NCI-H2029 (cell line): ENCODE results near the gene ZCCHC14.
"Not testable (repeated sequence)": the region's sequence is repeated elsewhere in the genome, so short reads cannot be mapped to it uniquely, and the experiment has no call there.

ENCODE experiments used
- DNase-seq: peaks from one replicate; lab custom pipeline; 2025; lab: John Stamatoyannopoulos, UW

ZCCHC14 gene

GRCh38 chr16:87497023-87497766 is 4.4 kb upstream of the ZCCHC14 start:
- not testable (repeated sequence) for DNase-seq

- no peak for DNase-seq
These were observed 3.6 kb upstream of the ZCCHC14 start for GRCh38 chr16:87496447-87496801.

GRCh38 chr16:87495578-87496446 is 3.0 kb upstream of the ZCCHC14 start:
- no peak for DNase-seq

- no peak for DNase-seq
These were observed 920 bp upstream of the ZCCHC14 start for GRCh38 chr16:87493608-87494280.

GRCh38 chr16:87492291-87492630 is 563 bp downstream of the ZCCHC14 start:
- DNase-seq = no peak

GRCh38 chr16:87491522-87492290 is 1.1 kb downstream of the ZCCHC14 start:
- DNase-seq = no peak

GRCh38 chr16:87490799-87491521 is 1.9 kb downstream of the ZCCHC14 start:
- DNase-seq = peak; percentile 12

- no peak for DNase-seq
These were observed 2.6 kb downstream of the ZCCHC14 start for GRCh38 chr16:87490096-87490798.

GRCh38 chr16:87489434-87490045 is 3.3 kb downstream of the ZCCHC14 start:
- no peak for DNase-seq

GRCh38 chr16:87488960-87489359 is 3.9 kb downstream of the ZCCHC14 start:
- DNase-seq = not testable (repeated sequence)

- peak; percentile 60 for DNase-seq
These were observed 5.4 kb downstream of the ZCCHC14 start for GRCh38 chr16:87487361-87487924.

GRCh38 chr16:87486713-87487247 is 6.0 kb downstream of the ZCCHC14 start:
- DNase-seq = no peak

- DNase-seq = no peak
These were observed 6.5 kb downstream of the ZCCHC14 start for GRCh38 chr16:87486282-87486681.

GRCh38 chr16:87485792-87486191 is 7.0 kb downstream of the ZCCHC14 start:
- not testable (repeated sequence) for DNase-seq

- no peak for DNase-seq
These were observed 8.1 kb downstream of the ZCCHC14 start for GRCh38 chr16:87484487-87485331.

GRCh38 chr16:87483481-87483880 is 9.3 kb downstream of the ZCCHC14 start:
- no peak for DNase-seq

- not testable (repeated sequence) for DNase-seq
These were observed 10.2 kb downstream of the ZCCHC14 start for GRCh38 chr16:87482670-87483069.

GRCh38 chr16:87482266-87482665 is 10.6 kb downstream of the ZCCHC14 start:
- no peak for DNase-seq

- not testable (repeated sequence) for DNase-seq
These were observed 11.1 kb downstream of the ZCCHC14 start for GRCh38 chr16:87481711-87482110.
